GM21717 (cell line): ENCODE results near the gene LRRC39.
"Not testable (repeated sequence)": the region's sequence is repeated elsewhere in the genome, so short reads cannot be mapped to it uniquely, and the experiment has no call there.

Experiments used
- ATAC-seq: cut with Tn5 transposase; IDR thresholded peaks from one replicate; pipeline ENCODE4 v1.9.1; 2021; ENCODE audit warnings: mild to moderate bottlenecking, moderate library complexity; ENCODE audit not compliant: unreplicated experiment

The LRRC39 gene

GRCh38 chr1:100178091-100178490, at the start of gene LRRC39:
Gene LRRC39 (minus strand): TSS chr1:100178256. CDS start chr1:100168516, 9,740 bp downstream.
- no peak for ATAC-seq

DNA sequence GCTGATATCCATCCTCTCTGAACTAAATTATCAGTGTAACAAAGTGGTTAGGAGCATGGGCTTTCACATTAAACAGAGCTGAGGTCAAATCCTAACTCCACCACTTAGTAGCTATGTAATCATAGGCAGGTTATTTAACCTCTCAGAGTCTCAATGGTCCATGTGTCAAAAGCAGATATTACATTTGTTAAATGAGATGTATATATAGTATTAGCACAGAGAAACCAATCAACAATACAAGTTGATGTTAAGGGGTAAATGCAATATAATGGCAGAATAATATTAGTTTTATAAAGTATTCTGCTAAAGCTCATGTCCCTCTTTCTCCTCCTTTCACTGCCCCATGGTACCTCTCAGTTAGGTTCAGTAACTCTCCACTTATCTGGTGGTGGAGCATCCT, 44.4 kb upstream of the LRRC39 start:
- no peak for ATAC-seq

DNA sequence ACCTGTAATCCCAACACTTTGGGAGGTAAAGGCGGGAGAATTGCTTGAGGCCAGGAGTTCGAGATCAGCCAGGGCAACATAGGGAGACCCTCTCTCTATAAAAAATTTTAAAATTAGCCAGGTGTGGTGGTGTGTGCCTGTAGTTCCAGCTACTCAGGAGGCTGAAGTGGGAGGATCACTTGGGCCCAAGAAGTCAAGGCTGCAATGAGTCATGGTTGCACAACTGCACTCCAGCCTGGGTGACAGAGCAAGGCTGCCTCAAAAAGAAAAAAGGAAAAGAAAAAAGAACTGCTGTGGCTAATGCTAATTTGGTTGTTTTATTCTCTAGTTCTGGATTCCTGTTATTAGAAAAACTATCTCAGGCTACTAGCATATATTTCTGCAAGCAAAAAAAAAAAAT, 41.8 kb upstream of the LRRC39 start:
- no peak for ATAC-seq

- ATAC-seq = no peak
Measured at GRCh38 chr1:100219457-100219856, 41.4 kb upstream of the LRRC39 start.

DNA sequence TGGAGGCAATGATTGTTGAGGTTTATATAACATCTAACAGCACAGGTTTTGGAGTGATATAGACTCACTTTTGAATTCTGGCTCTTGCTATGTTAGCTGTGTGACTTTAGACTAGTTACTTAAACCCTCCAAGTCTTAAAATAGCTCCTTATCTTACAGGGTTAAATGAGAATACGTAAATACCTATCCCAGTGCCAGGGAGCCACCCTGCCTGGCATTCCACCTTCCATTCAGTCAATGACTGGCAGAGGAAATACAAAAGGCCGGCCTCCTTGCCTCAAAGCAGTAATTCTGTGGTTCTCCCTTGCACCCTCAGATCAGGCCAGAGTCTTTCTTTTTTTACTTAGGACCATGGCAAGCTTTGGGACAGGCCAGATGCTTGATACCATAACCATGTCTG, 39.8 kb upstream of the LRRC39 start:
- no peak for ATAC-seq

- no peak for ATAC-seq
Measured at GRCh38 chr1:100215101-100215500, 37.0 kb upstream of the LRRC39 start.

- ATAC-seq = no peak
Measured at GRCh38 chr1:100213141-100213540, 35.1 kb upstream of the LRRC39 start.

DNA sequence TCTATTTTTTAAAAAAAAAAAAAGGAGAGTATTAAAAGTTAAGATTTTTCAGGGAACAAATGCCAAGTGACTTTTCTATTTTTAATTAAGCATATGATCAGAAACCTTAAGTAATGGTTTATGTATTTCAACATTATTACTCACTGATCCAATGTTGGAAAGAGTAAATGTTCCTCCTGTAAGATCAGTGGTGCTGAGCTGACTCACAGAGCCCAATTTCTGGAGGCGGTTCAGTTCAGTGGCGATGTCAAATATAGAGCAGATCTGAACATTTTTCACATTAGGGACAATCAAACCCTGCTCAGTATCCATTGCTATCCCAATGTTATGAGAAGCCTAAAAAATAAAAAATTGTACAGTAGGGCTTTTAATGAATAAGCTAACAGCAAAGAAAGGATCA, 28.2 kb upstream of the LRRC39 start:
- ATAC-seq = no peak

- ATAC-seq = not testable (repeated sequence)
Measured at GRCh38 chr1:100205593-100205992, 27.5 kb upstream of the LRRC39 start.

GRCh38 chr1:100205103-100205502, 27.0 kb upstream of the LRRC39 start:
- ATAC-seq = not testable (repeated sequence)

DNA sequence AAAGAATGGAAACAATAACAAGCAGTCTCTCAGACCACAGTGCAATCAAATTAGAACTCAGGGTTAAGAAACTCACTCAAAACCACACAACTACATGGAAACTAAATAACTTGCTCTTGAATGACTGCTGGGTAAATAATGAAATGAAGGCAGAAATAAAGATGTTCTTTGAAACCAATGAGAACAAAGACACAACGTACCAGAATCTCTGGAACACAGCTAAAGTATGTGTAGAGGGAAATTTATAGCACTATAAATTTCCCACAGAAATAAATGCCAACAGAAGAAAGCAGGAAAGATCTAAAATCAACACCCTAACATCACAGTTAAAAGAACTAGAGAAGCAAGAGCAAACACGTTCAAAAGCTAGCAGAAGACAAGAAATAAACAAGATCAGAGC, 24.6 kb upstream of the LRRC39 start:
- ATAC-seq = not testable (repeated sequence)

GRCh38 chr1:100200060-100200459, 22.0 kb upstream of the LRRC39 start:
- not testable (repeated sequence) for ATAC-seq

- ATAC-seq = no peak
Measured at GRCh38 chr1:100198596-100198995, 20.5 kb upstream of the LRRC39 start.

DNA sequence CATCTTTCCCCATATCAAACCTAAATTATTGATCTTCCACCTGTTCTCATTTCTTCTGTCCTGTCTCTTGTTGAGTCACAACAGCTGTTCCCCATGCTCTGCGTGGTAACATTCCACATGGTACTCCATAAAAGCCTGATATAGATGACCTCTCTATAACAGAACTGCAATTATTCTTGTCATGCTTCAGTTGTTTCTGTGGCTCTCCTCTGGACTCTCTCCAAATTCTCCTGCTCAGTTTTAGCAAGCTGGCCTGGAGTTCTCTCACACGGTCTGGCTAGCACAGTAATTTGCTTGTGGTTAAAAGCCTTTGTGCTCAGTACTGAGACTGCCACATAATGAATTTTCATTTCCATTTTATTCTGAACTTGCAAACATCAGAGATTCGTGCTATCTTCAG, 10.6 kb upstream of the LRRC39 start:
- ATAC-seq = no peak

DNA sequence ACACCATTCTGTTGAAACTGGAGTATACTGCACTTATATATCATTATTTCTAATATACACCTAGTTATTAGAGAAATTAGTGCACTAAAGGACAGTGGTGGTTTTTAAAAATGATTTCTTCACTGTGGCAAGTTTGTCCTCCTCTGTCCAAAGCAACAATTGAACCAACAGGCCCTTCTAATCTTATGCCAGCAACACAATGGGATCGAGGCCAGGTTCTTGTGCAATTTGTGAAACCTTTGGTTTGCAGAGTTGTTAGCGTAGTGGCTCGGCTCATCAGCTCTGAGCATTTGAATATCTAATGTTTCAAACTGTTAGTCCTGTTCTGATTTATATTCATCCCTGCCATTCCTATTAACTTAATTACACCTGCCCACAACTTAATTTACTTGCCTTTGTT, 9.9 kb upstream of the LRRC39 start:
- no peak for ATAC-seq

DNA sequence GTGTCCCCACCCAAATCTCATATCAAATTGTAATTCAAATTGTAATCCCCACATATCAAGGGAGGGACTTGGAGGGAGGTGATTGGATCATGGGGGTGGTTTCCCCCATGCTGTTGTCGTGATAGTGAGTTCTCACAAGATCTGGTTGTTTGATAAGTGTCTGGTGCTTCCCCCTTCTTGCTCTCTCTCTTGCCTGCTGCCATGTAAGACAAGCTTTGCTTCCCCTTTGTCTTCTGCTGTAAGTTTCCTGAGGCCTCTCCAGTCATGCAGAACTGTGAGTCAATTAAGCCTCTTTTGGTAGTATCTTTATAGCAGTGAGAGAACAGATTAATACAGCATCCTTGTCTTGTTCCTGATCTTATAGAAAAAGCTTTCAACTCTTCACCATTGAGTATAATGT, 6.5 kb upstream of the LRRC39 start:
- ATAC-seq = no peak

- no peak for ATAC-seq
Measured at GRCh38 chr1:100183370-100183769, 5.3 kb upstream of the LRRC39 start.

DNA sequence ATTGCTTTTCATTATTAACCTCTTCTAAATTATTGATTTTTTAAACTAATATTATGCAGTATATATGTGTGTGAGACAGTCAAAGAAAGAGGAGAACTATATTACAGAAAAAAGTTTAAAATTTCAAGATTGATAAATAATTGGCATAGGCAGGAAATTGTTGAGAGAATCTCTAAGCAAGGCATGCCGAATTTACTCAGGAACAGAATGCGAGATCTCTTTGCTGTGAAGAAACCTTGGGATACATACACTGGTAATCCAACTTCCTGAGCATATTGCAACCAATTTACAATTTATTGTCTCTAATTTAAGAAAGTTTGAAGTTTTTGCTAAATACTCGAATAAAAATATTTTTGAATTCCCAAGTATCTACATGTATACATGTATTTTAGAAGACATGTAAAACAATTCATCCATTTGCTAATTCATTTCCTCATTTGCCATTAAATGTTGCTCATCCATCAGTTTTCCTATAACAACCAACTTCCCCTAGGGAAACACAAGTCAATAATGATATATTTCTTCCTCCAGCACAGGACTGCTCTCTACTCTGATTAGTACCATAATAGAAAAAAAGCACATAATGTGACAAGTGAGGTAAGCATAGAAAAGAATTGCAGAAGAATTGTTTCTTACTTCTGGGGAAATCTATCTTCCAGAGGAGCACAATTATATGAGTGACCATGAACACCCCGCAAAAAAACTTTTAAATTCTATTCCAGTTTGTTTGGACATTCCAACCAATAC, 588 bp downstream of the LRRC39 start:
- no peak for ATAC-seq

- no peak for ATAC-seq
Measured at GRCh38 chr1:100168051-100168450, 10.0 kb downstream of the LRRC39 start.

DNA sequence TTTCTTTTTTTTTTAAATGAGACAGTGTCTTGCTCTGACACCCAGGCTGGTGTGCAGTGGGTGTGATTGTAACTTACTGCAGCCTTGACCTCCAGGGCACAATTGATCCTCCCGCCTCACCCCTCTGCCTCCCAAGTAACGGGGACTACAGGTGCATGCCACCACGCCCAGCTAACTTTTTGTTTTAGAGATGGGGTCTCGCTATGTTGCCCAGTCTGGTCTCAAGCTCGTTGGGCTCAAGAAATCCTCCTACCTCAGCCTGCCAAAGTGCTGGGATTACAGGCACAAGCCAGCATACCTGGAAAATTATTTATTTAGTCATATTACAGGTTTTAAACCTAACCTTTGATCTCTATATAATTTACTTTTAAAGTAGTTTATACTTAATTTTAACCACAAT, 13.4 kb downstream of the LRRC39 start:
- ATAC-seq = no peak

DNA sequence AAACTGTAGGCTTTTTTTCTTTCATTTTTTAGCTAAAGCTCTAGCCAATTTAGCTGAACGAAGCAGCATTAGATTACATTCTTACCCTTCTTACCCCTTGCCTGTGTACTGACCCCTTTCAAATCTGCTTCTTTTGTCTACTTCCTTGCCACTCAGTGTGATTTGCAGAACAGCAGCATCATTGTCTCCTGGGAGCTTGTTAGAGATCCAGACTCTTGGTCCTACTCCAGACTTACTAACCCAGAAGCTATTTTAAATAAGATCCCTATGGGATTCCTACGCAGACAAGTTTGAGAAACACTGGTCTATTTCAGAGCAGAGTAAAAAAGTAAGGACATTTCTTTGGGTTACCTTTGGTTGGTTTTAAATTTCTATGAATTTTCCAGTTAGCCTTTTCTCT, 13.8 kb downstream of the LRRC39 start:
- no peak for ATAC-seq

DNA sequence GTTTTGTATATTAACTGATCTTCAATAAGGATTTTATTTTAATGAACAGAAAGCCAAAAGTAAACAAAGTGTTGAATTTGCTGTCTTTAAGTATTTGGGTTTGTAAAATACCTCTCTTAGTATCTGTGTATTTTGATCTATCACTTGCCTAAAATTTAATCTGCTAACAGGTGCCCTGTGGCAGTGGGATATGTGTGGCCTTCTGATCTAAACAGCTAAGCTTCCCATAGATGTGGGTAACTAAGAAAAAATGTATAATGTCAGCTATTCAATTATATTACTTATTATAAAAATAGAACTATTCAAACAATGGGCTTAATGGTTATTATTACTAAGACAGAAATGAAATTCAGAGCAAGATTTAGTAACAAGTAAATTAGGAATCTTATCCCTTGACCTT, 15.2 kb downstream of the LRRC39 start:
- no peak for ATAC-seq

- peak; percentile 87 for ATAC-seq
Measured at GRCh38 chr1:100152271-100152670, 25.8 kb downstream of the LRRC39 start.
